Dedifferentiated amniotic fluid mesenchymal stem cell (primary cell): ENCODE results near the gene PDE1A.

Source experiments
- DNase-seq: peaks from one replicate; pipeline ENCODE4 v3.0.0-alpha.2; 2016; ENCODE audit errors: extremely low spot score

PDE1A gene

GRCh38 chr2:182359027-182359989 is 67.5 kb downstream of the PDE1A start:
- no peak for DNase-seq

- no peak for DNase-seq
These were observed 68.2 kb downstream of the PDE1A start for GRCh38 chr2:182358601-182359000.

- DNase-seq = no peak
These were observed 71.0 kb downstream of the PDE1A start for GRCh38 chr2:182355815-182356214.

- DNase-seq = no peak
These were observed 75.4 kb downstream of the PDE1A start for GRCh38 chr2:182351427-182351826.

GRCh38 chr2:182349268-182349667 is 77.6 kb downstream of the PDE1A start:
- DNase-seq = no peak

- no peak for DNase-seq
These were observed 81.5 kb downstream of the PDE1A start for GRCh38 chr2:182345384-182345783.

- no peak for DNase-seq
These were observed 96.2 kb downstream of the PDE1A start for GRCh38 chr2:182330451-182331305.

- DNase-seq = no peak
These were observed 102.2 kb downstream of the PDE1A start for GRCh38 chr2:182324665-182325064.

GRCh38 chr2:182321096-182321495 is 105.7 kb downstream of the PDE1A start:
- no peak for DNase-seq

- no peak for DNase-seq
These were observed 107.0 kb downstream of the PDE1A start for GRCh38 chr2:182319556-182320505.

- DNase-seq = no peak
These were observed 108.2 kb downstream of the PDE1A start for GRCh38 chr2:182318466-182319220.

- no peak for DNase-seq
These were observed 109.9 kb downstream of the PDE1A start for GRCh38 chr2:182316950-182317349.

GRCh38 chr2:182302972-182303371 is 123.9 kb downstream of the PDE1A start:
- DNase-seq = no peak

- peak; percentile 58 for DNase-seq
These were observed 124.7 kb downstream of the PDE1A start for GRCh38 chr2:182302174-182302573.

- peak; percentile 39 for DNase-seq
These were observed 125.7 kb downstream of the PDE1A start for GRCh38 chr2:182301093-182301492.

- no peak for DNase-seq
These were observed 126.2 kb downstream of the PDE1A start for GRCh38 chr2:182300608-182301007.

GRCh38 chr2:182299632-182300031 is 127.2 kb downstream of the PDE1A start:
- no peak for DNase-seq

- no peak for DNase-seq
These were observed 128.4 kb downstream of the PDE1A start for GRCh38 chr2:182298456-182298855.

GRCh38 chr2:182291296-182291695 is 135.5 kb downstream of the PDE1A start:
- DNase-seq = no peak

GRCh38 chr2:182283512-182283911 is 143.3 kb downstream of the PDE1A start:
- no peak for DNase-seq

GRCh38 chr2:182281276-182281675 is 145.6 kb downstream of the PDE1A start:
- DNase-seq = no peak
